ENCODE results near the gene TRERF1.

TRERF1 gene

GRCh38 chr6:42366011-42366705 is 85.6 kb downstream of the TRERF1 start:
- Histone ChIP-seq H3K4me3 (ENCODE audit: insufficient read length, low read depth) (no peak overlapping the region), H3K9ac (ENCODE audit: insufficient read length, low read depth) (no peak overlapping the region), H3K4me1 (ENCODE audit: insufficient read depth, insufficient read length) (peaks cover 2% of the 10 kb centered on the region), H3K27me3 (ENCODE audit: insufficient read depth, insufficient read length) (no peaks in the 10 kb centered on the region), H3K36me3 (ENCODE audit: insufficient read depth, insufficient read length, low read length) (peaks cover 4% of the 10 kb centered on the region), H3K9me3 (ENCODE audit: insufficient read depth, low read length) (no peaks in the 10 kb centered on the region)
- TF ChIP-seq ZNF274 (IDR thresholded peaks at IDR 0.05; ENCODE audit: low read depth, low read length) (no peak), YY1 (IDR thresholded peaks at IDR 0.05; ENCODE audit: insufficient read depth, insufficient read length) (no peak), SUZ12 (IDR thresholded peaks at IDR 0.05; ENCODE audit: extremely low read depth, insufficient read depth, insufficient read length) (no peak)
- no peak for DNase-seq (ENCODE audit: low read depth, low spot score)

DNA sequence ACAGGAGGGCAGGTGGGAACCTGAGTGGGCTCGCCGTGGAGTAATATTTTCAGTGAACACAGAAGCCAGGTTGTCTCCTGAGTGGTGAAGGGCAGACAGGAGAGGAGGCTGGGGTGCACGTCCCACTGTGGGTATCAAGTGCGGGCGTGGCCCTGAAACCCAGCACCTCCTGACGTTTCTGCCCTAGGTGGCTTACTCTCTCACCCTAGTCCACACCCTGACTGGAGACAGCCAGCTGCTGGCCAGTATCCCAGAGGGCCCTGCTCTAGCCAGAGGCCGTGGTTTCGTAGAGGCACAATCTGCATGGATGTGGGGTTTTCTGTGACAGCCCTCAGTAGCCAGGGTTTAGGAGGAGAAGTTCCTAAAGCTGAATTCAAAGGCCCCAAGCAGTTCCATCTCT is 86.7 kb downstream of the TRERF1 start:
- DNase-seq (ENCODE audit: low read depth, low spot score), result no peak
- TF ChIP-seq YY1 (IDR thresholded peaks at IDR 0.05; ENCODE audit: insufficient read depth, insufficient read length) (no peak), SUZ12 (IDR thresholded peaks at IDR 0.05; ENCODE audit: extremely low read depth, insufficient read depth, insufficient read length) (no peak), ZNF274 (IDR thresholded peaks at IDR 0.05; ENCODE audit: low read depth, low read length) (no peak)

GRCh38 chr6:42363926-42364849 is 87.5 kb downstream of the TRERF1 start:
- TF ChIP-seq ZNF274 (IDR thresholded peaks at IDR 0.05; ENCODE audit: low read depth, low read length) (no peak), YY1 (IDR thresholded peaks at IDR 0.05; ENCODE audit: insufficient read depth, insufficient read length) (no peak), SUZ12 (IDR thresholded peaks at IDR 0.05; ENCODE audit: extremely low read depth, insufficient read depth, insufficient read length) (no peak)
- H3K9me3 ChIP-seq (ENCODE audit: insufficient read depth, low read length), result no peaks in the 10 kb centered on the region
- no peaks in the 10 kb centered on the region for H3K27me3 ChIP-seq (ENCODE audit: insufficient read depth, insufficient read length)
- H3K36me3 ChIP-seq (ENCODE audit: insufficient read depth, insufficient read length, low read length), result peaks cover 4% of the 10 kb centered on the region
- H3K4me1 ChIP-seq (ENCODE audit: insufficient read depth, insufficient read length), result peaks cover 2% of the 10 kb centered on the region
- DNase-seq (ENCODE audit: low read depth, low spot score), result no peak
- H3K4me3 ChIP-seq (ENCODE audit: insufficient read length, low read depth), result no peak overlapping the region
- no peak overlapping the region for H3K9ac ChIP-seq (ENCODE audit: insufficient read length, low read depth)

More for the DNA sequence above, 86.7 kb downstream of the TRERF1 start:
- H3K4me3 ChIP-seq (ENCODE audit: insufficient read length, low read depth), result no peak overlapping the region
- H3K9ac ChIP-seq (ENCODE audit: insufficient read length, low read depth), result no peak overlapping the region
- H3K4me1 ChIP-seq (ENCODE audit: insufficient read depth, insufficient read length), result peaks cover 2% of the 10 kb centered on the region
- peaks cover 4% of the 10 kb centered on the region for H3K36me3 ChIP-seq (ENCODE audit: insufficient read depth, insufficient read length, low read length)
- no peaks in the 10 kb centered on the region for H3K27me3 ChIP-seq (ENCODE audit: insufficient read depth, insufficient read length)
- no peaks in the 10 kb centered on the region for H3K9me3 ChIP-seq (ENCODE audit: insufficient read depth, low read length)

DNA sequence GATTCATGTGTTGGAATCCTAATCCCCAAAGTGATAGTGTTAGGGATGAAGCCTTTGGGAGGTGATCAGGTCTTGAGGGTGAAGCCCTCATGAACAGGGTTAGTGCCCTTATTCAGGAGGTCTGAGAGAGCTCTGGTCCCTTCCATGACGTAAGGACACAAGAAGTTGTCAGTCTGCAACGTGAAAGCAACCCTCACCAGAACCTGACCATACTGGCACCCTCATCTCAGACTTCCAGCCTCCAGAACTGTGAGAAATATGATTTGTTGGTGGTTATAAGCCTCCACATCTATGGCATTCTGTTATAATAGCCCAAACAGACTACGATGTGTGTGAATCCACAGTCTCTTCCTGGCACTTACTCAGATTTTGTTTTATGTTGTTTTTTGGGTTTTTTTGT is 90.7 kb downstream of the TRERF1 start:
- no peaks in the 10 kb centered on the region for H3K27me3 ChIP-seq (ENCODE audit: insufficient read depth, insufficient read length)
- H3K9me3 ChIP-seq (ENCODE audit: insufficient read depth, low read length), result no peaks in the 10 kb centered on the region
- H3K4me1 ChIP-seq (ENCODE audit: insufficient read depth, insufficient read length), result peaks cover 2% of the 10 kb centered on the region
- TF ChIP-seq SUZ12 (IDR thresholded peaks at IDR 0.05; ENCODE audit: extremely low read depth, insufficient read depth, insufficient read length) (no peak), YY1 (IDR thresholded peaks at IDR 0.05; ENCODE audit: insufficient read depth, insufficient read length) (no peak), ZNF274 (IDR thresholded peaks at IDR 0.05; ENCODE audit: low read depth, low read length) (no peak)
- H3K36me3 ChIP-seq (ENCODE audit: insufficient read depth, insufficient read length, low read length), result peaks cover 7% of the 10 kb centered on the region
- no peak overlapping the region for H3K4me3 ChIP-seq (ENCODE audit: insufficient read length, low read depth)
- no peak for DNase-seq (ENCODE audit: low read depth, low spot score)
- no peak overlapping the region for H3K9ac ChIP-seq (ENCODE audit: insufficient read length, low read depth)

GRCh38 chr6:42359021-42359420 is 92.7 kb downstream of the TRERF1 start:
- Histone ChIP-seq H3K4me1 (ENCODE audit: insufficient read depth, insufficient read length) (peaks cover 2% of the 10 kb centered on the region), H3K9ac (ENCODE audit: insufficient read length, low read depth) (no peak overlapping the region), H3K36me3 (ENCODE audit: insufficient read depth, insufficient read length, low read length) (peaks cover 7% of the 10 kb centered on the region), H3K27me3 (ENCODE audit: insufficient read depth, insufficient read length) (no peaks in the 10 kb centered on the region), H3K9me3 (ENCODE audit: insufficient read depth, low read length) (no peaks in the 10 kb centered on the region), H3K4me3 (ENCODE audit: insufficient read length, low read depth) (no peak overlapping the region)
- no peak for DNase-seq (ENCODE audit: low read depth, low spot score)
- TF ChIP-seq SUZ12 (IDR thresholded peaks at IDR 0.05; ENCODE audit: extremely low read depth, insufficient read depth, insufficient read length), result no peak
- TF ChIP-seq ZNF274 (IDR thresholded peaks at IDR 0.05; ENCODE audit: low read depth, low read length), result no peak
- TF ChIP-seq YY1 (IDR thresholded peaks at IDR 0.05; ENCODE audit: insufficient read depth, insufficient read length), result no peak

- H3K9me3 ChIP-seq (ENCODE audit: insufficient read depth, low read length), result no peaks in the 10 kb centered on the region
- peaks cover 2% of the 10 kb centered on the region for H3K4me1 ChIP-seq (ENCODE audit: insufficient read depth, insufficient read length)
- no peaks in the 10 kb centered on the region for H3K27me3 ChIP-seq (ENCODE audit: insufficient read depth, insufficient read length)
- no peak overlapping the region for H3K4me3 ChIP-seq (ENCODE audit: insufficient read length, low read depth)
- TF ChIP-seq YY1 (IDR thresholded peaks at IDR 0.05; ENCODE audit: insufficient read depth, insufficient read length) (no peak), SUZ12 (IDR thresholded peaks at IDR 0.05; ENCODE audit: extremely low read depth, insufficient read depth, insufficient read length) (no peak), ZNF274 (IDR thresholded peaks at IDR 0.05; ENCODE audit: low read depth, low read length) (no peak)
- H3K9ac ChIP-seq (ENCODE audit: insufficient read length, low read depth), result no peak overlapping the region
- no peak for DNase-seq (ENCODE audit: low read depth, low spot score)
- peaks cover 3% of the 10 kb centered on the region for H3K36me3 ChIP-seq (ENCODE audit: insufficient read depth, insufficient read length, low read length)
Measured at GRCh38 chr6:42355416-42355815, 96.3 kb downstream of the TRERF1 start.

- Histone ChIP-seq H3K9me3 (ENCODE audit: insufficient read depth, low read length) (no peaks in the 10 kb centered on the region), H3K4me1 (ENCODE audit: insufficient read depth, insufficient read length) (peaks cover 2% of the 10 kb centered on the region), H3K36me3 (ENCODE audit: insufficient read depth, insufficient read length, low read length) (peaks cover 3% of the 10 kb centered on the region), H3K9ac (ENCODE audit: insufficient read length, low read depth) (no peak overlapping the region), H3K27me3 (ENCODE audit: insufficient read depth, insufficient read length) (no peaks in the 10 kb centered on the region), H3K4me3 (ENCODE audit: insufficient read length, low read depth) (no peak overlapping the region)
- DNase-seq (ENCODE audit: low read depth, low spot score), result no peak
- TF ChIP-seq SUZ12 (IDR thresholded peaks at IDR 0.05; ENCODE audit: extremely low read depth, insufficient read depth, insufficient read length) (no peak), YY1 (IDR thresholded peaks at IDR 0.05; ENCODE audit: insufficient read depth, insufficient read length) (no peak), ZNF274 (IDR thresholded peaks at IDR 0.05; ENCODE audit: low read depth, low read length) (no peak)
Measured at GRCh38 chr6:42354702-42355101, 97.0 kb downstream of the TRERF1 start.

Measured in NT2/D1 (cell line).